Peyer's patch (tissue), 4 donors: ENCODE data around the gene UQCRQ. TPM values are rescaled to one million over a fixed set of nuclear protein-coding genes. Genes with fewer than 3 reads are reported as not detected.
A peak's percentile ranks its signal among the peaks of the same experiment; 100 is the strongest.

Experiments used
- DNase-seq, 3 donors: peaks; one replicate each; pipeline ENCODE4 v3.0.0-alpha.2; 2017 to 2019
- H3K27ac ChIP-seq, 4 donors: fragments of 200-600 bp; sonication (generic); one replicate each; pipeline ENCODE4 v1.5.1; 2016 to 2019
- H3K27me3 ChIP-seq, 2 donors: fragments of 200-600 bp; sonication (generic); one replicate each; pipeline ENCODE4 v1.5.1; 2019
- H3K36me3 ChIP-seq, 3 donors: fragments of 200-600 bp; sonication (generic); one replicate each; pipeline ENCODE4 v1.5.1; 2016 to 2019
- H3K4me1 ChIP-seq, 4 donors: fragments of 200-600 bp; sonication (generic); one replicate each; pipeline ENCODE4 v1.5.1; 2016 to 2019
- H3K4me3 ChIP-seq, 4 donors: fragments of 200-600 bp; sonication (generic); 1 replicate in 3 of 4; 2 replicates in 1 of 4; pipeline ENCODE4 v1.5.1; 2016 to 2019; ENCODE audit warnings: mild to moderate bottlenecking in 1 of 4
- H3K9me3 ChIP-seq, 4 donors: fragments of 200-600 bp; sonication (generic); one replicate each; pipeline ENCODE4 v1.5.1; 2016 to 2019; ENCODE audit warnings: mild to moderate bottlenecking in 1 of 4
- CTCF ChIP-seq, 6 experiments: fragments of 450-650 bp in 4 of 6; fragments of 200-600 bp in 2 of 6; sonication (generic) in 1 of 6; IDR thresholded peaks; one replicate each; pipeline ENCODE4 v1.5.1; 2017 to 2019; ENCODE audit warnings: antibody characterized with exemption in 6 of 6, mild to moderate bottlenecking in 3 of 6, moderate library complexity in 1 of 6
- POLR2A ChIP-seq, 2 donors: fragments of 450-650 bp; IDR thresholded peaks; one replicate each; pipeline ENCODE4 v1.5.1; 2017; ENCODE audit warnings: antibody characterized with exemption in 2 of 2, mild to moderate bottlenecking in 2 of 2, moderate library complexity in 2 of 2
- total RNA-seq, 4 donors: library from RNA; depleted of rRNA; stranded (reverse); fragments of >200 nt; gene quantifications; one replicate each; pipeline ENCODE4 v1.1.0, GENCODE V29; 2016

The UQCRQ gene
- total RNA-seq, 4 donors from 2014 or later: 71.8 to 366 (median 196) TPM

GRCh38 chr5:132865668-132866341 lies 637 bp upstream of the UQCRQ start:
- Histone ChIP-seq H3K27ac (peak overlapping the region; percentile 91 to 96 (median 95)), H3K9me3 (no peaks in the 10 kb centered on the region), H3K27me3 (no peaks in the 10 kb centered on the region), H3K36me3 (peaks cover 0 to 31% (median 0%) of the 10 kb centered on the region in 3 donors), H3K4me1 (peaks cover 0 to 13% (median 6%) of the 10 kb centered on the region in 4 donors), H3K4me3 (peak overlapping the region; percentile 62 to 90 (median 86))
- no peak for DNase-seq
- TF ChIP-seq CTCF (IDR thresholded peaks at IDR 0.05) (no peak), POLR2A (IDR thresholded peaks at IDR 0.05) (no peak)

- TF ChIP-seq POLR2A (IDR thresholded peaks at IDR 0.05) (no peak), CTCF (IDR thresholded peaks at IDR 0.05) (no peak)
- Histone ChIP-seq H3K4me1 (peaks cover 0 to 15% (median 7%) of the 10 kb centered on the region in 4 donors), H3K27me3 (no peaks in the 10 kb centered on the region), H3K9me3 (no peaks in the 10 kb centered on the region), H3K36me3 (peaks cover 0 to 33% (median 0%) of the 10 kb centered on the region in 3 donors), H3K27ac (peak overlapping the region; percentile 91 to 96 (median 95)), H3K4me3 (peak overlapping the region; percentile 62 to 90 (median 86))
- DNase-seq: no peak
These were observed 607 bp downstream of the UQCRQ start for GRCh38 chr5:132867046-132867451.

GRCh38 chr5:132868754-132869153 lies 2.3 kb downstream of the UQCRQ start:
- TF ChIP-seq POLR2A (IDR thresholded peaks at IDR 0.05) (no peak), CTCF (IDR thresholded peaks at IDR 0.05) (no peak)
- DNase-seq: no peak
- H3K36me3 ChIP-seq: peaks cover 0 to 33% (median 0%) of the 10 kb centered on the region in 3 donors
- H3K4me1 ChIP-seq: peaks cover 0 to 24% (median 8%) of the 10 kb centered on the region in 4 donors
- H3K4me3 ChIP-seq: no peak overlapping the region
- no peak overlapping the region for H3K27ac ChIP-seq
- no peaks in the 10 kb centered on the region for H3K27me3 ChIP-seq
- H3K9me3 ChIP-seq: no peaks in the 10 kb centered on the region

GRCh38 chr5:132870801-132871200 lies 4.4 kb downstream of the UQCRQ start:
- Histone ChIP-seq H3K9me3 (no peaks in the 10 kb centered on the region), H3K4me1 (peaks cover 0 to 24% (median 6%) of the 10 kb centered on the region in 4 donors), H3K27me3 (no peaks in the 10 kb centered on the region), H3K27ac (no peak overlapping the region), H3K4me3 (no peak overlapping the region), H3K36me3 (peaks cover 0 to 40% (median 0%) of the 10 kb centered on the region in 3 donors)
- TF ChIP-seq POLR2A (IDR thresholded peaks at IDR 0.05): no peak
- no peak for DNase-seq

- Histone ChIP-seq H3K27me3 (no peaks in the 10 kb centered on the region), H3K4me3 (no peak overlapping the region), H3K36me3 (peaks cover 0 to 44% (median 0%) of the 10 kb centered on the region in 3 donors), H3K27ac (peak overlapping the region in 2 of 4 donors; percentile 77 to 86), H3K9me3 (no peaks in the 10 kb centered on the region), H3K4me1 (peaks cover 0 to 24% (median 4%) of the 10 kb centered on the region in 4 donors)
- TF ChIP-seq CTCF (IDR thresholded peaks at IDR 0.05): no peak
- TF ChIP-seq POLR2A (IDR thresholded peaks at IDR 0.05): no peak
- DNase-seq: no peak
These were observed 5.2 kb downstream of the UQCRQ start for GRCh38 chr5:132871459-132872284.

GRCh38 chr5:132872788-132873118 lies 6.3 kb downstream of the UQCRQ start:
- H3K36me3 ChIP-seq: peaks cover 0 to 53% (median 0%) of the 10 kb centered on the region in 3 donors
- no peaks in the 10 kb centered on the region for H3K9me3 ChIP-seq
- TF ChIP-seq POLR2A (IDR thresholded peaks at IDR 0.05): no peak
- no peak for TF ChIP-seq CTCF (IDR thresholded peaks at IDR 0.05)
- peaks cover 0 to 19% (median 2%) of the 10 kb centered on the region in 4 donors for H3K4me1 ChIP-seq
- DNase-seq: no peak
- H3K4me3 ChIP-seq: no peak overlapping the region
- peak overlapping the region in 3 of 4 donors; percentile 3 to 86 (median 77) for H3K27ac ChIP-seq
- H3K27me3 ChIP-seq: no peaks in the 10 kb centered on the region
